GM18498 (cell line): Measurements from ENCODE around the gene RPL36A.
A peak's percentile ranks its signal among the peaks of the same experiment; 100 is the strongest.

Experiments used
- ATAC-seq: cut with Tn5 transposase; IDR thresholded peaks from one replicate; pipeline ENCODE4 v1.9.1; 2021; ENCODE audit warnings: mild to moderate bottlenecking, moderate library complexity; ENCODE audit not compliant: unreplicated experiment

Gene RPL36A

GRCh38 chrX:101391831-101392230 is 1.0 kb downstream of the RPL36A start:
- ATAC-seq = no peak

GRCh38 chrX:101393530-101394305 is 2.9 kb downstream of the RPL36A start:
- ATAC-seq = no peak

DNA sequence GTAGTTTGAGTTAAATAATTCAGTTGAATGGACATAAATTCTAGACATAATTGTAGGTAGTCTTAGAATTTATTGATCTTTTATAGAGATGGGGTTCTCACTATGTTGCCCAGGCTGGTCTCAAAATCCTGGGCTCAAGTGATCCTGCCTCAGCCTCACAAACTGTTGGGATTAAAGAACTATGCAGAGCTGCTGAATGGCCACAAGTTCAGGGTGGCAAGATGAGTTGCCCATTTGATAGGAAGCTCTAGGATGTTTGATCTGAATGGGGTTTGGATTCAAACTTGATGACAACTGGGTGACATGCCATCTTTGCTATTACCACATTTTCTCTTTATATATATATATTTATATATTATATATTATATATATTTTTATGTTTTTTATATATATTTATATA is 3.6 kb downstream of the RPL36A start:
- ATAC-seq = no peak

- ATAC-seq = no peak
Measured at GRCh38 chrX:101395789-101396188, 5.0 kb downstream of the RPL36A start.

GRCh38 chrX:101397779-101398178 is 7.0 kb downstream of the RPL36A start:
- no peak for ATAC-seq

- ATAC-seq = no peak
Measured at GRCh38 chrX:101398694-101399093, 7.9 kb downstream of the RPL36A start.

GRCh38 chrX:101399825-101400224 is 9.0 kb downstream of the RPL36A start:
- no peak for ATAC-seq

- peak; percentile 4 for ATAC-seq
Measured at GRCh38 chrX:101407167-101407747, 16.4 kb downstream of the RPL36A start.

DNA sequence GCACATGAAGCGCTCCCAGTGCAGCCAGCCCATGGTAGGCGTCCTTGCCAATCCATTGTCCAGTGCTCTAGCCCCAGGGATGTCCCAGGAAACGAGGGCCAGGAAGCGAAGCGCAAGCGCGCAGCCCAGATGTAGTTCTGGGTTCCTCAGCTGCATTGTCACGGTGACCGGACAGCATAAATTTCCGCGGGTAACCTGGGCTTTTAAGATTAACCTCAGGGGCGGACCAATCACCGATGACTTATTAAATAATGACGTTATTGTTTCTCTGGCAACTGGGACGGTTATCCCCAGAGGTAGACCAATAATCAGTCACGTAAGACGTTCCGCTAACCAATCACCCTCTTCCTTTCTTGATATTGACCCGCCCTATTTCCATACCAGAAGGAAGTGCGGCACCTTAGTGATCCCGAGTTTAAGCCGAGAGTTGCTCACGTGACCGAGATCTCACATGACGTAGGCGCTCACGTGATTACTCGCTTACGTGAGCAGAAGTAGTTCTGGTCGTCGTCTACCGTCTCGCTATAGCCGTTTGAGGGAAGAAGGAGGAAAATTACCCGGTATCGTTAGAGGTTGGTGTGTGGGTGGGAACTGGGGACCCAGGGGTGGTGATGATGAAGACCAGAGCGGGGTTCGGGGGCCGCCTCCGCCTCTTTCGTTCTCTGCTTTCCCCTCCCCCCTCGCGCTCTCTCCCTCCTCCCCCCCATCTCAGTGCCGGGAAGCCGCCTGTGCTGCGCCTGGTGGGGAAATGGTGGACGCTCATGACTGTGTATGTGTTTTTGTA is 17.1 kb downstream of the RPL36A start, which contains the start of the genes GLA and HNRNPH2:
GLA (minus strand) TSS at position 178 of the 784 bp plus-strand sequence; CDS start at position 156, 22 bp downstream.
HNRNPH2 (plus strand) TSS at position 475 of the 784 bp plus-strand sequence. CDS start 3,767 bp downstream, outside the sequence.
- peak; percentile 92 for ATAC-seq

GRCh38 chrX:101408532-101408841 is 17.7 kb downstream of the RPL36A start:
- peak; percentile 23 for ATAC-seq

- no peak for ATAC-seq
Measured at GRCh38 chrX:101409043-101409442, 18.2 kb downstream of the RPL36A start.

DNA sequence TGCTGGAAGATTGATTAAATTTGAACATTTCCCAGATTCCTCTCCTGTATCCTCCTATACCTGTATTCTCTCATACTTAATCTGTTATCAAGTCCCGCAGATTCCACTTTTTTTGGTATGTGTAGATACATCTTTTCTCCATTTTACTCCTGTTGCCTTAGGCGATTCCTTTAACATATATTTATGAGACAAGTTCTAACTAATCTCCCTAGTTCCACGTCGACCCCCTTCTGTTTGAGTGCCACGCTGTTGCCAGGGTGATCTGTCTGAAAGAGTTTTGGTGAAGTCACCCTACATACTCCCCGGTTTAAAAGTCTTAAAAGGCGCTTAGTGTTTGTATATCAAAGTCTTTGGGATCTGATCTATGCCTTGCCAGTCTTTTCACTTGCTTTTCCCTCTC is 19.6 kb downstream of the RPL36A start:
- no peak for ATAC-seq

DNA sequence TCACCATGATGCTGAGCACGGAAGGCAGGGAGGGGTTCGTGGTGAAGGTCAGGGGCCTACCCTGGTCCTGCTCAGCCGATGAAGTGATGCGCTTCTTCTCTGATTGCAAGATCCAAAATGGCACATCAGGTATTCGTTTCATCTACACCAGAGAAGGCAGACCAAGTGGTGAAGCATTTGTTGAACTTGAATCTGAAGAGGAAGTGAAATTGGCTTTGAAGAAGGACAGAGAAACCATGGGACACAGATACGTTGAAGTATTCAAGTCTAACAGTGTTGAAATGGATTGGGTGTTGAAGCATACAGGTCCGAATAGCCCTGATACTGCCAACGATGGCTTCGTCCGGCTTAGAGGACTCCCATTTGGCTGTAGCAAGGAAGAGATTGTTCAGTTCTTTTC is 21.2 kb downstream of the RPL36A start:
- no peak for ATAC-seq

GRCh38 chrX:101415180-101416145 is 24.7 kb downstream of the RPL36A start:
- peak; percentile 69 for ATAC-seq

GRCh38 chrX:101416691-101417090 is 25.9 kb downstream of the RPL36A start:
- no peak for ATAC-seq

GRCh38 chrX:101417190-101417589 is 26.4 kb downstream of the RPL36A start:
- no peak for ATAC-seq

DNA sequence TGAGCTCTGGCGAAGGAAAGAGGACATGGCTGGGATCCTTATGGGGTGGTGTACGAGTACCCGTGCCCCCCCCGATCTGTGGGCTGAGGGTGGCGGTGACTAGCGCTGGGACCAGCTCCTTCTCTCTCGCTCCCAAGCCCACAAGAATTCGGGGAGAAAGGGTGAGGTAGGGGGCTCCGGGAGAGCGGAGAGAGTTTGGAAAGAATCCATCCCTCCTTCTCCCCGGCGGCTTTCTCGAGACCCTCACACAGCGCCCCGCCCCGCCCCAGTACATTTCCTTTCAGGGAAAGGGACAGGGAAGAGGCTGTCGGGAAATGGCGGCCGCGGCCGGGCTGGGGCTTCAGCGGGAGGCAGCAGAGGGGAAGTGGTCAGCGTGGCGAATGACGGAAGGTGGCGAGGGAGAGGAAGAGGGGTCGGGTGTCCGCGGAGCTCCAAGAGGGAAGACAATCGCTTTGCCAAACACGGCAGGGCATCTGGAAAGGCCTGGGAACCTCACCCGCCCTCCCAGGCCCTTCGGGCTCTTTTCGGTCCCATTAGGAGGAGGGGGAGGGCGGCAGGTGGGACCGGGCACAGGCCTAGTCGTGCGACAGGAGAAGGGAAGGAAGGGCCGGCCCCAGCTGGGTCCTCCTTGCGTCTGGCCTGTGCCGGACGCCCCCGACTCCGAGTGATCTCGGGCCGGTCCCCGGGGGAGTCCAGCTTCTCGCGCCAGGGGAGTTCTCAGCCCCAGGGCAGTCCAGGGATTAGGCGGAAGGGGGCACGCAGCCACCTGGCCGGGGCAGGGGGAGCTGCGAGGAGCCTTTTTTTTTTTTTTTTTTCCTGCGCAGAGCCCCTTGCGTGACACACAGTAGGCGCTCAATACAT is 27.4 kb downstream of the RPL36A start:
- ATAC-seq = peak; percentile 54

DNA sequence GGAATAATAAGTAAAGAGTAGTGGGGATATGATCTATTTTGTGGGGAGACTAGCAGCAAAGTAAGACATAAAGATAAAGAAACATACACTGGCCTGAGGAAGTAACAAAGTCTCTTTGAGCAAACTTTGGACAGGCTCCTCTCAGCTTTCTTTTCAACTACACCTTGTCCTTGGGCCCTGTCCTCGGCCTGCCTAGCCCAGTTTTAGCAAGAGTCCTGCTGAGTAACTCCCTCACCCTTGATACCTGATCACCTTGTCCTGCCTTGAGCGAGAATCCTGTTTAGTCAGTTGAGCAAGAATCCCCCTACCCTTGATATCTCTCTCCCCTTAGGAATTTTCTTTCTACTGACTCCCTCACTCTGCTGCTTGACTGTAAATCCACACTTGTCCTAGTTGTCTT is 28.7 kb downstream of the RPL36A start:
- no peak for ATAC-seq

- ATAC-seq = no peak
Measured at GRCh38 chrX:101427954-101428353, 37.1 kb downstream of the RPL36A start.

DNA sequence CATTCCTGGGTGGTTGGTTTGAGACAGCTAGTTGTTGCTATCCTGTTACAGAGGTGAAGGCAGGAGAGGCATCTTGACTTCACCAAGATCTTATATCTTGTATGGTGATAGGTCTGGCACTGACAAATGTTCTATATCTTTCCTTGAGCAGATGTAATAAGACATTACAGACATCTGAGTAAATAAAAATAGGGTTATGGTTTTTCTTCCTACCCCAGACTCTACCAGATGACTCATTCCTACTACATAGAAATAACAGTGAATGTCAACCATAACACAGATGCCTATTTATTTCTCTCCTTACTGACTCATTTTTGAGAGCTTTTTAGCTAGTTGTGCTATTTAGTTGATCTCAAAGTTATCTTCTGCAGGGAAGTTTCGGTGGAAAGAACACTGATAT is 39.1 kb downstream of the RPL36A start:
- ATAC-seq = peak; percentile 59
